HG02943 (cell line): Measurements from ENCODE around the gene CAPN1.
"Not testable (repeated sequence)": the region's sequence is repeated elsewhere in the genome, so short reads cannot be mapped to it uniquely, and the experiment has no call there.

Experiments used
- ATAC-seq: cut with Tn5 transposase; IDR thresholded peaks from one replicate; pipeline ENCODE4 v1.9.1; 2021; ENCODE audit warnings: mild to moderate bottlenecking, low read depth, moderate library complexity; ENCODE audit not compliant: unreplicated experiment

CAPN1 gene

DNA sequence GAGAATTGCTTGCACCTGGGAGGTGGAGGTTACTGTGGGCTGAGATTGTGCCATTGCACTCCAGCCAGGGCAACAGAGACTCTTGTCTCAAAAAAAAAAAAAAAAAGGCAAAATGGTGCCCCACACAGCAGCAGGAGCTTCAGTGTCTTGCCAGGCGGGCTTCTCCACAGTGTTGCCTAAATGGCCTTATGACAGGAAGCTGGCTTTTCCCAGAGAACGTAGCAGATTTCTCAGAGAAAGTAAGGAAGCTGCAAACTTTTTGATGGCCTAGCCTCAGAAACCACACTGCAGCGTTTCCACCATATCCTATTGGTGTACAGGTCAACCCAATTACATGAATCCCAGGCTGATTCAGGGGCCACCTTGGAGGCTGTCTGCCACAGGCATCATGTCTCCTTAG is 24.4 kb upstream of the CAPN1 start:
- no peak for ATAC-seq

DNA sequence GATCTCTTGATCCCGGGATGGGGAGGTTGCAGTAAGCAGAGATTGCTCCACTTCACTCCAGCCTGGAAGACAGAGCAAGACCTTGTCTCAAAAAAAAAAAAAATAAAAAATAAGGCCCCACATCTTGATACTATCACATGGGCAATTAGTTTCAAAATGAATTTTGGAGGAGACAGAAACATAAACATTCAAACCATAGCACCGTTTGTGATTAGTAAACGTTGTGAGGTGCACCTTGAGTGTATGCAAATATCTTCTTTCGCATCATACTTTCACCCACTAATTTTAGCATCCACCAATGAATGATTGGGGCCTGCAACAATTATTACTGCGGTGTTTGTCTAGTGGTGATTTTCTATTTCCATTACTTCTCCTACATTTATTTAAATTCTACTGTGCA is 22.7 kb upstream of the CAPN1 start:
- no peak for ATAC-seq

DNA sequence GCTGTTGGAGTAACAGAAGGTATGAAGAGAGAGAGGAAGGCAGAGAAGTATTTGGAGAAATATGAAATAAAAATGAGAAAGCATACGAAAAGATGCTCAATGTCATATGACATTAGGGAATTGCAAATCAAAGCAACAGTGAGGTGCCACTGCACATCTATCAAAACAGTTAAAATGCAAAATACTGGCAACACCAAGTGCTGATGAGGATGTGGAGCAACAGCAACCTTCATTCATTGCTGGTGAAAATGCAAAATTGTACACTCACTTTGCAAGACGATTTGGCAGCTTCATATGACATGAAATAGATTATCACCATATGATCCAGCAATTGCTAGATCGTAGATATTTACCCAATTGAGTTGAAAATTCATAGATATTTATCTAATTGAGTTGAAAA is 21.1 kb upstream of the CAPN1 start:
- no peak for ATAC-seq

- no peak for ATAC-seq
Observed at GRCh38 chr11:65163684-65164083, 18.0 kb upstream of the CAPN1 start.

DNA sequence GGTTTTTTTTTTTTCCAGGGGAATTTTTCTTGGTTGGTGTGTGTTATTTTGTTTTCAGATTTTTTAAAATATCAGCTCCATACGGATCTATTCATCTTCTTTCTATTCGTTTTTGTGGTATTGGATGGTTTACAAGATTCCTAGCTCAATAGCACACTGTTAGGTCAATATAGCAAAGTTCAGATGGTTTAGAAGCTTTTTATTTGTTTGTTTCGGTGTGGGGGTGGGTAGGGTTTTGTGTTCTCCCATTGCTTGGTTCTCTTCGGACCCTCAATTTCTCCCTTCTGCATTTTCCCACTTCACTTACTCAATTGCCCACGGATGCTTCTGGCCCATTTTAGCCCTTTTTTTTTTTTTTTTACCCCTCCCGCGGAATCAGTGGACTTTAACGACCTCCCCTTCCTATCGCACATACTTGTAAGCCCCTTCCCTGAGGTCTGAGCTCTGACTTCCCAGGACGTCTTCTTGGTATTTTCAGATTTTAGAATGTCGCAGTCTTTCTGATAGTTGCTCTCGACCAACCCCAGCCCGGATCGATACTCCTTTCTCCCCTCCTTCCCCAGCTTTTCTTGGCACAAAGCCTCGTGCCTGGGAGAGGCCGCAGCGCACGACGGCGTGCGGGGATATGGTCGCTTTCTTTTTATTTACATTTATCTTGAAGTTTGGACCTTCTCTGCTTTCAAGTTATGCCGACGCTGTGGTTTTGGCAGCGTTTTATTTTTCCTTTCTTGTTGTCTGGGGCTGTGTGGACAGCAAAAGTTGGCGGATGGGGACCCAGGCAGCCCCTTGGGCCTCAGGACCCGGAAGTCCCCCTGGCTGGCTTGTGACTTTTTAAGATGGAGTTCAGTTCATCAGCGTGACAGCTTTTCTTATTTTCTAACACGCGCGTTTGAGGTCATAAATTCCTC is 16.1 kb upstream of the CAPN1 start:
- ATAC-seq, result no peak

DNA sequence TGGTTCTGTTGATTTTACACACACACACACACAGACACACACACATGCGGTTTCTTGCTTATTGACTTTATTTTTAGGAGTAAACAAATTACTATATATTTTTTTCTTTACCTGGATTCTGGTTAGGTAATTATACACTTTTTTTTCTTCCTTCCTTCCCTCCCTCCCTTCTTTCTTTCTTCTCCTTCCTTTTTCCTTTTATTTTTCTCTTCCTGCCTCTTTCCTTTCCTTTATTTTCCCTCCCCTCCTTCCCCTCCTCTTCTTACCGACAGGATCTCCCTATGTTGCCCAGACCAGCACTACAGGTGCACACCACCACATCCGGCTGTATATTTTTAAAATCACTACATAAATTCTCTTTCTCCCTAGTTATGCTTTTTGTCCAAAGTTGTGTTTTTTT is 14.8 kb upstream of the CAPN1 start:
- ATAC-seq, result no peak

GRCh38 chr11:65167656-65168055 is 14.1 kb upstream of the CAPN1 start:
- ATAC-seq, result no peak

GRCh38 chr11:65169164-65169641 is 12.5 kb upstream of the CAPN1 start:
- no peak for ATAC-seq

- ATAC-seq, result no peak
Observed at GRCh38 chr11:65170058-65170534, 11.6 kb upstream of the CAPN1 start, which contains the start of gene SPDYC. SPDYC (plus strand) TSS chr11:65170233; CDS start chr11:65171358, 1,125 bp downstream.

DNA sequence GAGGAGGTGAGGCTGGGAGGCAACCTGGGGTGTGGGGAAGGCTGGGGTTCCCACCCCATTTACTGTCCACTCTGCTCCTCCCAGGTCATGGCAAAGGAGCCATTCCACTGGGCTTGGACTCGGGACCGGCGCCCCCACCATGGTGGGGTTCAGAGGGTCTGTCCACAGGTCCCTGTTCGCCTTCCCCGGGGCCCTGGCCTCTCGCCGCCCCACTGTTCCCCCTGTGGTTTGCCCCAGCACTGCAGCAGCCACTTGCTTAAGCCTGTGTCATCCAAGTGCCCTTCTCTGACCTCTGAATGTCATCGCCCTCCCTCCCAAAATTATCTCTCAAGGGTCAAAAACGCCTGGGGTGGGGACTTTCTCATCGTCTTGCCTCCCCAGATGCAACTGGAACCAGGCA is 9.1 kb upstream of the CAPN1 start:
- no peak for ATAC-seq

DNA sequence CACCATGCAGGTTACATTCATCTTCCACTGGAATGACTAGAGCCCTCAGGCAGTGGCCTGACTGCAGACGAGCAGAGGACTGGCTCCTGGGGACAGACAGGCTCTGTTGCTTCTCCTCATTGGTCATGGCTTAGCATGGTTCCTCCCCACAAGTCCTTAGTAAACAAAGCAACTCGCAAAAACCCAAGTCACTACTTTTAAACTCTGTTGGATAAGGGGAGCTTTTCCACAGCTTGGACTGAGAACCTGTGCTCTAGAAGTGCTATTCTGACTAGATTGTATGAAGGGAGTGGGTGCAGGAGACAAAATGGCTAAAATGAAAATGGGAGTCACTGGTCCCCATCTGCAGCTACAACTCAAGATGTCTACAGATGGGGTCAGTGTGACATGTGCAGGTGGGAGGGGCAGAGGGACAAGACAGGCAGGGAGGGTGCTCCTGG is 7.1 kb upstream of the CAPN1 start:
- not testable (repeated sequence) for ATAC-seq

DNA sequence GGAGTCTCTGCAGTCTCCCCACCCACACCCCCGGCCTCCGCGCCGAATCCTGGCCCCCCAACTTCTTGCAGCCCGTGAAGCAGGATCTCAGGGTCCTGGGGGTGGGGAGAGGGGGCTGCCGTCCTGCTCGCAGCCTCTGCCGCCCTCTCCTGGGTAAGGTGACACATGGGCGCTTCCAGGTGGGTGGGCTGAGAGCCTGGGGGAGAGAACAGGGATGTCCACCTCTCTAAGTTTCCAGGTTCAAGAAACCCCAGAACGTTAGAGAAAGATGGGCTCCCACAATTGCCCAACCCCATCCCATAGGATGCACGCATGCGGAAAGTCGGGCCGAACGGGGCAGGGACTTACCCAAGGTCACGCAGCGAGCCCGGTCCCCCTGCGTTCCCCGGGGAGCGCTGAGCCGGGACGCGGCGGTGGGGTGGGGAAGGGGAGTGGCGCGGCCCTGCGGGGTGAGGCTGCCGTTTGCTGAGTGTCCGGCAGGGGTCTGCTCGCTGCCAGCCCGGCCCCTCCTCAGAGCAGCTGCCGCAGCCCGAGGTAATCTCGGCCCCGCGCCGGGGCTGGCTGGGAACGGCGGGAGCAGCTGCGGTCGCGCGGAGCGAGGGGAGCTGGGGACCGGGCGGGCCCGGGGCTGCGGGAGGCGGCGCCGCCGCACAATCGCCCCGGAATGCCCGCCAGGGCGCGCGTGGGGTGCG is 705 bp upstream of the CAPN1 start:
- ATAC-seq, result no peak

GRCh38 chr11:65182258-65183170 is 786 bp downstream of the CAPN1 start:
- ATAC-seq, result no peak

- ATAC-seq, result no peak
Observed at GRCh38 chr11:65183201-65183891, 1.6 kb downstream of the CAPN1 start.

GRCh38 chr11:65184146-65184545 is 2.4 kb downstream of the CAPN1 start:
- ATAC-seq, result no peak

- ATAC-seq, result no peak
Observed at GRCh38 chr11:65185171-65185570, 3.4 kb downstream of the CAPN1 start.

DNA sequence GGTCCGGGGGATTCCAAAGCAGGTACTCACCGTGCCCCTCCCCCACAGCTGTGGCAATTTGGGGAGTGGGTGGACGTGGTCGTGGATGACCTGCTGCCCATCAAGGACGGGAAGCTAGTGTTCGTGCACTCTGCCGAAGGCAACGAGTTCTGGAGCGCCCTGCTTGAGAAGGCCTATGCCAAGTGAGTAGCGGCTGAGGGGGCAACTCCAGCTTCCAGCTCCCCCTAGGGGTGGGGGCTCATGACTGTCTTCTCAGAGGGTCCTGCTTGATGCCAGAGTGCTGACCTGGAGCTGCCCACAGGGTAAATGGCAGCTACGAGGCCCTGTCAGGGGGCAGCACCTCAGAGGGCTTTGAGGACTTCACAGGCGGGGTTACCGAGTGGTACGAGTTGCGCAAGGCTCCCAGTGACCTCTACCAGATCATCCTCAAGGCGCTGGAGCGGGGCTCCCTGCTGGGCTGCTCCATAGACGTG is 4.2 kb downstream of the CAPN1 start:
- ATAC-seq, result no peak

GRCh38 chr11:65186701-65187100 is 5.0 kb downstream of the CAPN1 start:
- no peak for ATAC-seq

- no peak for ATAC-seq
Observed at GRCh38 chr11:65187146-65187675, 5.5 kb downstream of the CAPN1 start.
